ENCODE results near the gene RCVRN. TPM values are rescaled to one million over a fixed set of nuclear protein-coding genes. Genes with fewer than 3 reads are reported as not detected.

The RCVRN gene
- total RNA-seq, 1 experiment from 2014 or later = not detected

GRCh38 chr17:9941305-9941704 is 36.2 kb upstream of the RCVRN start:
- H3K9ac ChIP-seq (ENCODE audit: extremely low read depth, insufficient read length, low read length) = no peak overlapping the region
- Mint-ChIP-seq H3K9me3 (peaks cover 2 to 4% of the 10 kb centered on the region in 2 experiments; a peak in 3 of 5 replicates), H3K4me1 (peaks cover 3 to 6% of the 10 kb centered on the region in 2 experiments), H3K27me3 (ENCODE audit: low read depth) (peaks cover 2% of the 10 kb centered on the region; the same call in 1 of the 2 replicates), H3K36me3 (ENCODE audit: insufficient read depth in 1 of 3, low read depth in 3 of 3) (peaks cover 0 to 9% (median 0%) of the 10 kb centered on the region in 3 experiments; a peak in 2 of 7 replicates), H3K27ac (no peak overlapping the region), H3K4me3 (no peak overlapping the region)
- no peak overlapping the region for H2BK20ac ChIP-seq (ENCODE audit: low read depth, low read length, poor library complexity, severe bottlenecking)
- no peaks in the 10 kb centered on the region for H3K79me1 ChIP-seq (ENCODE audit: insufficient read depth, low read depth, low read length, poor library complexity, severe bottlenecking)
- H3K4me1 ChIP-seq (ENCODE audit: insufficient read depth, low read length) = no peaks in the 10 kb centered on the region
- H3K56ac ChIP-seq (ENCODE audit: insufficient read length, low read depth, low read length) = no peak overlapping the region
- no peak overlapping the region for H3T11ph ChIP-seq (ENCODE audit: low read length)
- H4K5ac ChIP-seq (ENCODE audit: insufficient read length, low read depth, low read length) = no peak overlapping the region
- no peak overlapping the region for H2BK12ac ChIP-seq (ENCODE audit: insufficient read length, low read depth, low read length)
- no peak for DNase-seq
- no peak overlapping the region for H3K4me2 ChIP-seq (ENCODE audit: insufficient read depth, insufficient read length, low read length)
- H3K79me2 ChIP-seq (ENCODE audit: insufficient read depth, low read length) = no peaks in the 10 kb centered on the region
- no CpG with 5 or more reads among the region's 13 CpGs for WGBS (ENCODE audit: extremely low coverage, insufficient read length, low lambda C conversion rate)
- no peak overlapping the region for H3K23ac ChIP-seq (ENCODE audit: insufficient read length, low read depth, low read length)
- H3K14ac ChIP-seq (ENCODE audit: insufficient read depth, low read length) = no peak overlapping the region
- no peak overlapping the region for H2BK5ac ChIP-seq (ENCODE audit: insufficient read length, low read length)
- H2AFZ ChIP-seq (ENCODE audit: low read length) = no peak overlapping the region
- no peak overlapping the region for H2BK15ac ChIP-seq (ENCODE audit: low read depth, low read length)
- TF ChIP-seq CTCF (conservative IDR thresholded peaks at IDR 0.05) = no peak
- H2BK120ac ChIP-seq (ENCODE audit: low read depth, low read length, poor library complexity, severe bottlenecking) = no peak overlapping the region
- H3K27me3 ChIP-seq (ENCODE audit: insufficient read depth, low read length) = no peaks in the 10 kb centered on the region
- H3K23me2 ChIP-seq (ENCODE audit: insufficient read length, low read depth, low read length, poor library complexity, severe bottlenecking) = no peaks in the 10 kb centered on the region
- no peak overlapping the region for H2AK5ac ChIP-seq (ENCODE audit: insufficient read length, low read length)
- no peaks in the 10 kb centered on the region for H4K20me1 ChIP-seq (ENCODE audit: control insufficient read depth, insufficient read depth, insufficient read length)
- no peak overlapping the region for H4K8ac ChIP-seq (replicated peaks; ENCODE audit: insufficient read length, low read depth, low read length)
- H3K18ac ChIP-seq (ENCODE audit: insufficient read length, low read depth, low read length) = no peak overlapping the region
- no peak overlapping the region for H3K27ac ChIP-seq (ENCODE audit: insufficient read length, low read depth, low read length)
- no peak overlapping the region for H4K91ac ChIP-seq (ENCODE audit: insufficient read length, low read depth, low read length)
- no peaks in the 10 kb centered on the region for H3K9me3 ChIP-seq (ENCODE audit: control insufficient read depth, low read depth, low read length)
- H3K4ac ChIP-seq (ENCODE audit: low read depth, low read length) = no peak overlapping the region

Data from H9 (cell line).